ENCODE data around the gene PANK1.

PANK1 gene

GRCh38 chr10:89615824-89616223 is 29.2 kb downstream of the PANK1 start:
- DNase-seq (ENCODE audit: low spot score) = no peak

GRCh38 chr10:89615112-89615511 is 29.9 kb downstream of the PANK1 start:
- no peak for DNase-seq (ENCODE audit: low spot score)

GRCh38 chr10:89613582-89613981 is 31.5 kb downstream of the PANK1 start:
- DNase-seq (ENCODE audit: low spot score) = no peak

GRCh38 chr10:89611282-89611681 is 33.8 kb downstream of the PANK1 start:
- no peak for DNase-seq (ENCODE audit: low spot score)

GRCh38 chr10:89609833-89610346 is 35.2 kb downstream of the PANK1 start:
- DNase-seq (ENCODE audit: low spot score) = no peak

GRCh38 chr10:89604200-89604599 is 40.8 kb downstream of the PANK1 start:
- DNase-seq (ENCODE audit: low spot score) = no peak

GRCh38 chr10:89602919-89603318 is 42.1 kb downstream of the PANK1 start:
- no peak for DNase-seq (ENCODE audit: low spot score)

GRCh38 chr10:89601728-89602361 is 43.2 kb downstream of the PANK1 start:
- no peak for DNase-seq (ENCODE audit: low spot score)

- no peak for DNase-seq (ENCODE audit: low spot score)
Observed at GRCh38 chr10:89600041-89600440, 45.0 kb downstream of the PANK1 start.

- no peak for DNase-seq (ENCODE audit: low spot score)
Observed at GRCh38 chr10:89593043-89593442, 52.0 kb downstream of the PANK1 start.

GRCh38 chr10:89592539-89592938 is 52.5 kb downstream of the PANK1 start:
- no peak for DNase-seq (ENCODE audit: low spot score)

- no peak for DNase-seq (ENCODE audit: low spot score)
Observed at GRCh38 chr10:89591796-89592271, 53.2 kb downstream of the PANK1 start.

- no peak for DNase-seq (ENCODE audit: low spot score)
Observed at GRCh38 chr10:89591111-89591795, 53.8 kb downstream of the PANK1 start.

GRCh38 chr10:89590326-89590725 is 54.7 kb downstream of the PANK1 start:
- DNase-seq (ENCODE audit: low spot score) = no peak

- no peak for DNase-seq (ENCODE audit: low spot score)
Observed at GRCh38 chr10:89589101-89589720, 55.8 kb downstream of the PANK1 start.

- no peak for DNase-seq (ENCODE audit: low spot score)
Observed at GRCh38 chr10:89588671-89589070, 56.4 kb downstream of the PANK1 start.

- DNase-seq (ENCODE audit: low spot score) = no peak
Observed at GRCh38 chr10:89582022-89582421, 63.0 kb downstream of the PANK1 start.

GRCh38 chr10:89580243-89580642 is 64.8 kb downstream of the PANK1 start:
- no peak for DNase-seq (ENCODE audit: low spot score)

- no peak for DNase-seq (ENCODE audit: low spot score)
Observed at GRCh38 chr10:89576696-89577095, 68.3 kb downstream of the PANK1 start.

- no peak for DNase-seq (ENCODE audit: low spot score)
Observed at GRCh38 chr10:89576022-89576421, 69.0 kb downstream of the PANK1 start.

GRCh38 chr10:89575031-89575430 is 70.0 kb downstream of the PANK1 start:
- no peak for DNase-seq (ENCODE audit: low spot score)

GRCh38 chr10:89574368-89574767 is 70.7 kb downstream of the PANK1 start:
- no peak for DNase-seq (ENCODE audit: low spot score)

GRCh38 chr10:89567576-89568245 is 77.3 kb downstream of the PANK1 start:
- no peak for DNase-seq (ENCODE audit: low spot score)
